ENCODE measurements around the gene C2orf92.

DNA sequence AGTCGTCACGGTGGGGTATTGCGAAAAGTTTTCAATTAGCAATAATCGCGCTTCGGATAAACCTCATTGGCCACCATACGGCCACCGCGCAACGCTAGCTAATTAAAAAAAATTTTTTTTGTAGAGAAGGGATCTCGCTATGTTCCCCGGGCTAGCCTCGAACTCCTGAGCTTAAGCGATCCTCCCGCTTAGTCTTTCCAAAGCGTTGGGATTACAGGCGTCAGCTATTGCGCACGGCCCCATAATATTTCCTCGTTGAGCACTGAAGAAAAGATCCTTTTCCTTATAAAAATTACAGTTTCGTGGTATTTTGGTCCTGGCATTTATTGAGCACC, 4.9 kb upstream of the C2orf92 start:
- TF ChIP-seq L3MBTL2 (conservative IDR thresholded peaks at IDR 0.05) = no peak; the same call in 1 of the 2 replicates
- no peak for TF ChIP-seq FOXA1 (IDR thresholded peaks at IDR 0.05)

Data from HEK293T (cell line).